CD4-positive, alpha-beta T cell treated with Interleukin-15 for 4 hours (primary cell): ENCODE measurements around the gene ACSL3.

Experiments
- DNase-seq: peaks from one replicate; pipeline ENCODE4 v3.0.0-alpha.2; 2020; ENCODE audit warnings: low spot score

ACSL3 gene

DNA sequence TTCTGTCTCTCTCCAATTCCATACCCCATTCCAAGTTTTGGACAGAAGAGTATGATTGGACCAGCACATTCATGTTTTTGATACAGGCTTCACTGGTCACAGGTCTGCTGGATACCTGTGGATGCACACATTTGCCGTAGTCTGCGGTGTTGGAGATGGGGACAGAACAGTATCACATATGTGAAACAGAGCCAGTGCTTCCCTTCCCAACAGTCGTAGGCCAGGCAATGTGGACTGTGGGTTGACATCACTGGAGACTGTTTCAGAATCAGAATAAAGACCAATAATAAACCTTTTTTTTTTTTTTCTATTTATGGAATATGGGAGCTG, 18.7 kb downstream of the ACSL3 start:
- no peak for DNase-seq

- DNase-seq = no peak
Measured at GRCh38 chr2:222882484-222882928, 21.7 kb downstream of the ACSL3 start.

GRCh38 chr2:222883420-222883819, 22.6 kb downstream of the ACSL3 start:
- DNase-seq = no peak

DNA sequence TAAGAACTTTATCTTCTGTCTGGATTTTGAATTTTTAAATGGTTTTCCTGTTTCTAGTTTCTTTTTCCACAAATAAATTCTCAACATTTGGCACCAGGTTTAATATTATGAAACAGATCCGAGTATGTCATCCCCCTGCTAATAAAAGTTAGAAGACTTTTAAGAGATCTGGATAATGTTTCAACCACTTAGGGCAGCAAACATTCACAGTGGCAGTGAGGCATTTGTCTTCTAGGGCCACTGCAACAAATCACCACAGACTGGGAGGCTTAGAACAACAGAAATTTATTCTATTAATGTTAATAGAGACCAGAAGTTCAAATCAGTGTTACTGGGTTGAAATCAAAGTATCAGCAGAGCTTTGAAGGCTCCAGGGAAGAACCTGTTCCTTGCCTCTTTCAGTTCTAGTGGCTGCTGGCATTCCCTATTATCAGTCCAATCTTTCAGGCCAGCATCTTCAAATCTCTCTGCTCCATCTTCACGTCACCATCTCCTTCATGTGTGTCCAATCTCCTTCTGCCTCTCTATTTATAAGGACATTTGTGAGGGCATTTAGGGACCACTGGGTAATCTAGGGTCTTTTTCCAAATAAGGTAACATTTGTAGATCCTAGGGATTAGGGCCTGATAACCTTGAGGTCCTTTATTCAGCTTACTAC, 23.4 kb downstream of the ACSL3 start:
- no peak for DNase-seq

DNA sequence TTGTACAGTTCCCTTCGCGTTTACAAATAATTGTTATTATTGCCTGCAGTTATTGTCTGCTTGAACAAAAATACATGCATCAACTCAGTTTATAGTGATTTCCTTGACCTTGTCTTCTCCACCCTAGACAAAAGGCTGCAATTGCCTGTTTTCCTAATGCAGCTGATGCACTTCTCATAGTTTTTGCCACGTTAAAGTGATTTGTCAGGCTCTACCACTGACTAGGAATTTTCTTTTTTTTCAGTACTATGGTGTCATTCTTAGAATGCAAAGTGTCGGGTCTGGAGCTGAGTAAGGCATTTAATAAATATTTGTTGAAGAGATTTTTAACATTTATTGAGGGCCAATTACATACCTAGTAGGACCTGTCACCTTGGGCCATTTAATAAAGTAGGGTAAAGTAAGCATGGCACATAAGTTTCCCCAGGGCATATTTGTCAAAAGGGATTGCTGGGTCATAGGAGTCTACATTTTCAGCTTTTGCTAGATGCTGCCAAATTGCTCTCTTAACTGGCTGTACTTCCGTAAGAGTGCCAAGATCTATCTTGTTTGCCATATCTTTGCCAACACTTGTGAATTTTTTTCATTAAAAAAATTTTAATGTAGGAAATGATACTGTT, 24.1 kb downstream of the ACSL3 start:
- no peak for DNase-seq

GRCh38 chr2:222887124-222887523, 26.3 kb downstream of the ACSL3 start:
- no peak for DNase-seq

DNA sequence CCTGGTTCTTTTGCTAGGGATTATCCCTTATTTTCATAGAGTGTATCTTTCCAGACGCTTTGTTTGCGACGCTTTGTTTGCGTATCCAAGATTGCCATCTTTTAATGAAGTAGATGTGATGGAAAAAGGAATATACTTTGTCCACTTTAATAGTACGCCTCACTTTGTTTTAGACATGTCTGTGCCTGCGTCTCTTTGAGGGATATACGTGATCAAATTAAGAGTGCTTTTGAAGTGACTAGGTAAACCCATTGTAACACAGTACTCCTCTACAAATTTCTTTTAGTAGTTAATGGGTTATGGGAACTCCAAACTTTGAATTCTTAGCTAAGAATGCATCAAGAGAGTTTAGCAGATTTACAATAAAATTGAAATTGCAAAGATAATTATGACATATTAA, 27.9 kb downstream of the ACSL3 start:
- DNase-seq = no peak

DNA sequence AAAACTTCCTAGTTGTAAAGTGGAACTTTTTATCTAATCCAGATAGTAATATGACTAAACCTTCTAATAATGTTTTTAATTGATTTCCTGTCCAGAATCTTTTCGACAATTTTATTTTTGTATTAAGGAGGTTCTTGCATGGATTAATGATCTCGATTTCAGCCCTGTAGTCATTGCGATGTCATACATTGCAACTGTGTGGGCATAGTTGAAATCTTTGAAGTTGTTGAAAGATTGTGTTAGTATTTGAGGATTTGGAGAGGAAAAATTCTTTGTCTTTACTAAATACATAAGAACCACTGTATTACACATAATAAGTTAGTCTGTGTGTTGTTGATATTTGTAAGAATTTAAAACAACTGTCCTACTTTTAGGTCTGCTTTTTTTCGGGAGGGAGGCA, 31.1 kb downstream of the ACSL3 start:
- DNase-seq = no peak

GRCh38 chr2:222892321-222892720, 31.5 kb downstream of the ACSL3 start:
- DNase-seq = no peak

GRCh38 chr2:222892761-222893160, 31.9 kb downstream of the ACSL3 start:
- DNase-seq = no peak

GRCh38 chr2:222893716-222894115, 32.9 kb downstream of the ACSL3 start:
- no peak for DNase-seq

- DNase-seq = no peak
Measured at GRCh38 chr2:222895144-222895543, 34.3 kb downstream of the ACSL3 start.

- DNase-seq = no peak
Measured at GRCh38 chr2:222897898-222898297, 37.1 kb downstream of the ACSL3 start.

GRCh38 chr2:222899413-222900181, 38.8 kb downstream of the ACSL3 start:
- no peak for DNase-seq

DNA sequence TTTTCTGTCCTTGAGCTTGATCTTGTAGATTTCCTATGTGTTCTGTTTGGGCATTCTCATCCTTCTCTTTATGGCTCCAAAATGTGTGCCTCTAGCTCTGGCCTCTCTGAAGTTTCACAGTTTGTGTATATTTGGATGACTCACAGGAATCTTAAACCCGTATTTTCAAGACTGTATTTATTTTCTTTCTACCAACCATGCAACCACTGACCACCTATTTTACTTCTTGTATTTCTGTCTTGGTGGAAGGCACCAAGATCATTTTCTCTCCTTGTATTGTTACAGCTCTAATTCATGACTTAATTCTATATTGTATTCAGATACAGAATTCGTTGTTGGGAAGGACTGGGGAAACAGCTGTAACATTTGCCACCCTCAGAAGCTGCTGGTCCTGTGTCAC, 39.5 kb downstream of the ACSL3 start:
- no peak for DNase-seq

DNA sequence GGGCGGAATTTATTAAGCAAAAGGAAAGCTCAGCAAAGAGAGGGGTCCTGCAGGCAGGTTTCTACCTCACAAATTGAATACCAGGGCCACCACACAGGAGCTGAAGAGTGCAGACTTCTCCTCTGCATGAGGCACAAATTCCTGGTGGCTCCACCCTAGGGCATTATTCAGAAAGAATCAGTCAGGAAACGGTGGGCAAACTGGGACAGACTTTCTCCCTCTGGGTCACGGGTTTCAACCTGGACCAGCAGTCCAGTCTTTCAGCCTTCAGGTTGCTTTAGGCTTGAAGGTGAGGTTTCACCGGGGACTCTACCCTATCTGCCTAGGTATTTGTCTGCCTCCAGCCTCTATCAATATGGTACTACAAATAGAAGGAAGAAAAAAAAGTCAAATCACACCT, 41.8 kb downstream of the ACSL3 start:
- DNase-seq = no peak

- DNase-seq = peak; percentile 52
Measured at GRCh38 chr2:222903234-222904220, 42.7 kb downstream of the ACSL3 start.

GRCh38 chr2:222904557-222905258, 43.9 kb downstream of the ACSL3 start:
- DNase-seq = no peak

GRCh38 chr2:222907048-222907447, 46.2 kb downstream of the ACSL3 start:
- DNase-seq = no peak

DNA sequence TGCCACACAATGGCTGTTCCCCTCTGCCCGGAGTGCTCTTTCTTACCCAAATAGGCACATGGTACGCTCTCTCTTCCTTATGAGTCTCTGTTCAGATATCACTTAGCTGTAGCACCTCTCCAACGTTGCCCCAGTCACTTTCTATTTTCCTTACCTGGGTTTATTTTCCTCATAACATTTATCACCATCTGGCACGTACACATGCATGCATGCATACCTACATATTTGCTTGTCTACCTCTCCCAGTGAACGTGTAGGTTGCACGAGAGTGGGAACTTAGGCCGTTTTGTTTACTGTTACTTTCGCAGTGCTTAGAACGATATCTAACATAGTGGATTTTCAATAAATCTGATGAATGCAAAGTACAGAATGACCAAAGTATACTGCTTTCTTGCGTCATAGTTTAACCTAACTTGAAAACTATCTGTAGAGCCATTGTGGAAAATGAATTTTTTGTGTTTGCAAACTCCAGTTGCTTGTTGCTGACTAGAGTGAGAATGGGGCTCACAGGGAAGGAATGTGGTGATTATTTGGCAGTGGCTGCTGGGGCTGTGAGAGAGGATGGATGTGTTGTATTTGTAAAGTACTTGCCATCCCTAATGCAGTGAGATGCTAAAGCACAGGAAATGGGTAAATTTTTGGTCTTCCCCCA, 47.1 kb downstream of the ACSL3 start:
- DNase-seq = no peak

GRCh38 chr2:222909286-222909685, 48.5 kb downstream of the ACSL3 start:
- DNase-seq = no peak
